Measurements from ENCODE around the gene MAPK1. TPM values are rescaled to one million over a fixed set of nuclear protein-coding genes. Genes with fewer than 3 reads are reported as not detected.

Gene MAPK1
- total and polyA plus RNA-seq, 9 of the 15 experiments (the other 6 are each of a cell fraction or from before 2014, with no cell fraction given) = 46.3 to 575 (median 283) TPM

- no peak for TF ChIP-seq SNAPC5 (CRISPR knock-in tag; IDR thresholded peaks at IDR 0.05)
- TF ChIP-seq, protein P1, sequence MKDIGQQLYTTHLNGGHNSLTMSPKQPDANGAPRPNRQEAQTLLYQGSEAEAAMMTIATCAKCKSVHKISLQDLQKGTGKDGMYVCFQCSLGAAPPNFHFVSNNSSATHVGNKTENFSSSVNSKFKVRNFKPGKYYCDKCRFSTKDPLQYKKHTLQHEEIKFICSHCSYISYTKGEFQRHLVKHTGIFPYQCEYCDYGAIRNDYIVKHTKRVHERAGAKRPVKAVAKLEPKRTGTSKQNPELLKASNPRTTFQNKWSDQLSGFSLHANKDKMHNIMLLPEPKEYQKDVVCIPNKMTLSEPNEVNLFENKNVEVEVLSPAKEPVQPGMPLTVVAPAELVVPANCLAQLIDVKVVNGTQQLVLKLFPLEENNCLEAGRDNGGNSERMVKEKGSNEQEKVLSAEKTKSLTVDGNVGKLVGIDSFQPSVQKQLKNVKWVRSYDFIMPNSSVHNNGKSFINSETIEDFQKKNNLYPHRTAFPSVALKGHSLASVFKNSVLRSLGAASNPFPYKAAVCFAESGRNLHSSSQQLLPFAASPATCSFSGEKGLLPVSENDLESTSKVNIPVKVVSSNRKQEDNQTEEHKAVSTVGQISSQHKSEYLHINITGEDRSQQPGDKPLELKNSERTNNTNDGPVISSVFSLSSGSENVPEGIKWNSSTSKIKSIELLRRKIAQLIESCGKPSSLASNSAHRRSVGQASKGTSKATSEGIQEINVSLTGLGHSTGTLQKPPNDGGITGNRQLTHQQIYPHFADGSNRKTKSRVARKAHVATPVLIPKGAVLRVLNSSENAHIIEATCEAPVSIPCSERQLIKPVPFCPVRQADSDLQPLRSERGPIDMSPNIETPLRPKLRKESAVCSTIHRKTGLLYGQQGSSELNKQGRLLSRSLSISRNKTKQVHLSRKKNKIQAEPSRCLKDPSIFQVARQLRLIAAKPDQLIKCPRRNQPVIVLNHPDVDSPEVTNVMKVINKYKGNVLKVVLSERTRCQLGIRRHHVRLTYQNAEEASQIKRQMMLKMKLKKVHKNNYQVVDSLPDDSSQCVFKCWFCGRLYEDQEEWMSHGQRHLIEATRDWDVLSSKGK (CRISPR knock-in tag; IDR thresholded peaks at IDR 0.05) = no peak
- no peak for TF ChIP-seq MTA3 (IDR thresholded peaks at IDR 0.05; ENCODE audit: borderline replicate concordance)
- TF ChIP-seq, protein P2, sequence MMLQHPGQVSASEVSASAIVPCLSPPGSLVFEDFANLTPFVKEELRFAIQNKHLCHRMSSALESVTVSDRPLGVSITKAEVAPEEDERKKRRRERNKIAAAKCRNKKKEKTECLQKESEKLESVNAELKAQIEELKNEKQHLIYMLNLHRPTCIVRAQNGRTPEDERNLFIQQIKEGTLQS (IDR thresholded peaks at IDR 0.05) = no peak
- TF ChIP-seq, protein P2 (CRISPR knock-in tag; conservative IDR thresholded peaks at IDR 0.05) = 0 out of 2 replicates have a peak, but pooled peaks have one; percentile 39
- TF ChIP-seq C11orf30 (IDR thresholded peaks at IDR 0.05; ENCODE audit: low read depth) = no peak
- TF ChIP-seq, protein P3, sequence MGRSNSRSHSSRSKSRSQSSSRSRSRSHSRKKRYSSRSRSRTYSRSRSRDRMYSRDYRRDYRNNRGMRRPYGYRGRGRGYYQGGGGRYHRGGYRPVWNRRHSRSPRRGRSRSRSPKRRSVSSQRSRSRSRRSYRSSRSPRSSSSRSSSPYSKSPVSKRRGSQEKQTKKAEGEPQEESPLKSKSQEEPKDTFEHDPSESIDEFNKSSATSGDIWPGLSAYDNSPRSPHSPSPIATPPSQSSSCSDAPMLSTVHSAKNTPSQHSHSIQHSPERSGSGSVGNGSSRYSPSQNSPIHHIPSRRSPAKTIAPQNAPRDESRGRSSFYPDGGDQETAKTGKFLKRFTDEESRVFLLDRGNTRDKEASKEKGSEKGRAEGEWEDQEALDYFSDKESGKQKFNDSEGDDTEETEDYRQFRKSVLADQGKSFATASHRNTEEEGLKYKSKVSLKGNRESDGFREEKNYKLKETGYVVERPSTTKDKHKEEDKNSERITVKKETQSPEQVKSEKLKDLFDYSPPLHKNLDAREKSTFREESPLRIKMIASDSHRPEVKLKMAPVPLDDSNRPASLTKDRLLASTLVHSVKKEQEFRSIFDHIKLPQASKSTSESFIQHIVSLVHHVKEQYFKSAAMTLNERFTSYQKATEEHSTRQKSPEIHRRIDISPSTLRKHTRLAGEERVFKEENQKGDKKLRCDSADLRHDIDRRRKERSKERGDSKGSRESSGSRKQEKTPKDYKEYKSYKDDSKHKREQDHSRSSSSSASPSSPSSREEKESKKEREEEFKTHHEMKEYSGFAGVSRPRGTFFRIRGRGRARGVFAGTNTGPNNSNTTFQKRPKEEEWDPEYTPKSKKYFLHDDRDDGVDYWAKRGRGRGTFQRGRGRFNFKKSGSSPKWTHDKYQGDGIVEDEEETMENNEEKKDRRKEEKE (IDR thresholded peaks at IDR 0.05; ENCODE audit: borderline replicate concordance in 1 of 2, control insufficient read depth in 1 of 2, low read depth in 2 of 2, low read length in 1 of 2) = no peak
- no peak for TF ChIP-seq ZNF212 (CRISPR knock-in tag; IDR thresholded peaks at IDR 0.05)
- no peak for TF ChIP-seq ZNF583 (CRISPR knock-in tag; IDR thresholded peaks at IDR 0.05)
Measured at GRCh38 chr22:21780259-21780658, 87.2 kb downstream of the MAPK1 start (continued).
